ENCODE results near the gene WIPI1. TPM values are rescaled to one million over a fixed set of nuclear protein-coding genes. Genes with fewer than 3 reads are reported as not detected.

The WIPI1 gene
- total and polyA plus RNA-seq, 10 of the 15 experiments (the other 5 are each of a cell fraction or from before 2014, with no cell fraction given), result 6.5 to 44.5 (median 26.2) TPM

DNA sequence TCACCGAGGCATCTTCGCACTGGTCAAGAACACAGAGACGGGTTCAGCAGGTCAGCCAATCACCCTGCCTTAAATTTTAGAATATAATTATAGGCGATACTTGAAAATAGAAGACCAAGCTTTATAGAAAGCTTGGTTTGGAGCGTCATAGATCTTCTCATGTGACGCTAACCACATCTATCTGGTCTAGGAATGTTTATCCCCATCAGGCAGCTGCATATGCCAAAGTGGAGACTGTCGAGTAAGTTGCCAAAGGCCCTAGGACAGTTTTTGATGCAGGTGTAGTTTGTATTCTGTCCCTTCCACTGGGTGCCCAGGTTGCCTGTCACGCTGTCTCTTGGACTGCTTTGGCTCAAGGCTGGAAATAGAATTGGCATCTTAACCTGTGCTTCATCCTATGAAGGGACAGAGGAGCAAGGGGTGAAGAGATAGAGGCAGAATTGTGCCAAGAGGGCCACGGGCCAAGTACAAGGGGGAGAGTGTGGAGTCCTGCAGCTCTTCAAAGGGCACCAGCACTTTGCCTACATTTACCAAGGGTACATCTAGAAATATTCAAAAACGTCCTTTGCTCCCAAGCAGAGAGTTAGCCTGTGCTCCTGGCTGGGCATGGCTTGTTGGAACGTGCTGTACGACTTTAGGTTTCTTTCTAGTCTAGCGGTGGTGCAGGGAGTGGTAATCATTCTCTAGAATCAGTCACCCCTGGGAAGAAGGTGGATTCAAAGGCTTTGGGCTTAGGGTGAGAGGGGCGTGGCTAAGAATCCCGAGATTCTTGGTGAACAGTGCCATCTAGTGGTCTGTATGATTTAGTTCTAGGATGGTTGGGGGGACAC is 5.3 kb upstream of the WIPI1 start:
- Histone ChIP-seq H3K79me2 (ENCODE audit: control insufficient read depth, insufficient read depth, low read length) (no peaks in the 10 kb centered on the region), H3K4me2 (ENCODE audit: control insufficient read depth, insufficient read depth) (peak overlapping the region; percentile 36; the same call in 1 of the 2 replicates), H4K20me1 (ENCODE audit: control insufficient read depth, insufficient read depth) (no peaks in the 10 kb centered on the region), H3K9ac (ENCODE audit: control insufficient read depth, insufficient read depth, low read length) (no peak overlapping the region), H3K4me1 (ENCODE audit: control insufficient read depth, insufficient read depth, low read length) (peaks cover 37% of the 10 kb centered on the region), H3K27ac (ENCODE audit: control insufficient read depth, insufficient read depth) (peak overlapping the region; percentile 78), H3K36me3 (ENCODE audit: control insufficient read depth in 2 of 2, insufficient read depth in 2 of 2, low read length in 1 of 2) (no peaks in the 10 kb centered on the region), H2AFZ (ENCODE audit: control insufficient read depth, low read depth, low read length) (peak overlapping the region; percentile 73), H3K9me3 (replicated peaks; ENCODE audit: control insufficient read depth, insufficient read depth, low read length) (no peaks in the 10 kb centered on the region; the same call in 2 of the 3 replicates), H3K4me3 (no peak overlapping the region), H3K27me3 (replicated peaks in 1 of 2; ENCODE audit: control insufficient read depth in 2 of 2, insufficient read depth in 2 of 2, low read length in 1 of 2) (no peaks in the 10 kb centered on the region)
- no TSS peak for BruUV-seq (replicated peaks)
- intact Hi-C loops (cut with micrococcal nuclease; ENCODE audit: unreplicated experiment), result loop anchor here (1.0 to 10.0 kb wide), 8 partner anchors 26 to 498 kb away; no protein-coding TSS in a partner anchor
- POLR2A ChIA-PET, result interaction anchor here (0.6 to 1.7 kb wide), 5 partner anchors 9 to 214 kb away, joined by 3 to 8 read pairs (median 7); no protein-coding TSS in a partner anchor
- 50% methylated on average over 15 of the region's 15 CpGs for WGBS (ENCODE audit: insufficient coverage, insufficient replicate concordance, low lambda C conversion rate, missing lambda C conversion rate)
- in situ Hi-C loops (cut with MboI), result loop anchor here (10.0 kb wide), 1 partner anchor 498 kb away; no protein-coding TSS in a partner anchor
- SMC1A ChIA-PET (ENCODE audit: uncharacterized antibody, unreplicated experiment), result interaction anchor here (0.6 to 16.2 kb wide), 22 partner anchors 9 to 705 kb away, joined by 3 to 288 read pairs (median 4); partner anchors contain the start of gene AMZ2
- peak; percentile 61 for ATAC-seq
- RAD21 ChIA-PET (ENCODE audit: unreplicated experiment), result interaction anchor here (0.7 to 14.6 kb wide), 20 partner anchors 9 to 426 kb away, joined by 3 to 157 read pairs (median 6); partner anchors contain the start of genes AMZ2, ARSG and SLC16A6
- FAIRE-seq, result peak; percentile 85
- DNase-seq (ENCODE audit: low read depth, low spot score), result peak; percentile 82
- CTCF ChIA-PET, result interaction anchor here (0.6 to 10.9 kb wide), 29 partner anchors 10 to 498 kb away, joined by 3 to 222 read pairs (median 5); partner anchors contain the start of genes AMZ2 and ARSG
- TF ChIP-seq, protein P1, sequence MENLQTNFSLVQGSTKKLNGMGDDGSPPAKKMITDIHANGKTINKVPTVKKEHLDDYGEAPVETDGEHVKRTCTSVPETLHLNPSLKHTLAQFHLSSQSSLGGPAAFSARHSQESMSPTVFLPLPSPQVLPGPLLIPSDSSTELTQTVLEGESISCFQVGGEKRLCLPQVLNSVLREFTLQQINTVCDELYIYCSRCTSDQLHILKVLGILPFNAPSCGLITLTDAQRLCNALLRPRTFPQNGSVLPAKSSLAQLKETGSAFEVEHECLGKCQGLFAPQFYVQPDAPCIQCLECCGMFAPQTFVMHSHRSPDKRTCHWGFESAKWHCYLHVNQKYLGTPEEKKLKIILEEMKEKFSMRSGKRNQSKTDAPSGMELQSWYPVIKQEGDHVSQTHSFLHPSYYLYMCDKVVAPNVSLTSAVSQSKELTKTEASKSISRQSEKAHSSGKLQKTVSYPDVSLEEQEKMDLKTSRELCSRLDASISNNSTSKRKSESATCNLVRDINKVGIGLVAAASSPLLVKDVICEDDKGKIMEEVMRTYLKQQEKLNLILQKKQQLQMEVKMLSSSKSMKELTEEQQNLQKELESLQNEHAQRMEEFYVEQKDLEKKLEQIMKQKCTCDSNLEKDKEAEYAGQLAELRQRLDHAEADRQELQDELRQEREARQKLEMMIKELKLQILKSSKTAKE (IDR thresholded peaks at IDR 0.05; ENCODE audit: low read depth, poor library complexity, severe bottlenecking), result peak; percentile 46
- TF ChIP-seq SMC3 (IDR thresholded peaks at IDR 0.05; ENCODE audit: borderline replicate concordance, low read length) (peak; percentile 87), RAD21 (IDR thresholded peaks at IDR 0.05; ENCODE audit: insufficient read depth, low read depth, low read length) (peak; percentile 85), ESRRA (IDR thresholded peaks at IDR 0.05; ENCODE audit: low read length) (no peak), BHLHE40 (IDR thresholded peaks at IDR 0.05; ENCODE audit: borderline replicate concordance in 1 of 2, low read depth in 2 of 2, low read length in 1 of 2) (peak in 1 of 2 experiments; percentile 40; a peak in 1 of 4 replicates), BCL11A (IDR thresholded peaks at IDR 0.05; ENCODE audit: low read depth, low read length) (no peak), ZNF207 (IDR thresholded peaks at IDR 0.05; ENCODE audit: borderline replicate concordance) (0 out of 2 replicates have a peak, but pooled peaks have one; percentile 29), SUPT20H (IDR thresholded peaks at IDR 0.05; ENCODE audit: borderline replicate concordance, control insufficient read depth, low read depth, low read length) (no peak), SP1 (IDR thresholded peaks at IDR 0.05; ENCODE audit: low read depth, low read length) (peak; percentile 27)
- TF ChIP-seq, protein P2, sequence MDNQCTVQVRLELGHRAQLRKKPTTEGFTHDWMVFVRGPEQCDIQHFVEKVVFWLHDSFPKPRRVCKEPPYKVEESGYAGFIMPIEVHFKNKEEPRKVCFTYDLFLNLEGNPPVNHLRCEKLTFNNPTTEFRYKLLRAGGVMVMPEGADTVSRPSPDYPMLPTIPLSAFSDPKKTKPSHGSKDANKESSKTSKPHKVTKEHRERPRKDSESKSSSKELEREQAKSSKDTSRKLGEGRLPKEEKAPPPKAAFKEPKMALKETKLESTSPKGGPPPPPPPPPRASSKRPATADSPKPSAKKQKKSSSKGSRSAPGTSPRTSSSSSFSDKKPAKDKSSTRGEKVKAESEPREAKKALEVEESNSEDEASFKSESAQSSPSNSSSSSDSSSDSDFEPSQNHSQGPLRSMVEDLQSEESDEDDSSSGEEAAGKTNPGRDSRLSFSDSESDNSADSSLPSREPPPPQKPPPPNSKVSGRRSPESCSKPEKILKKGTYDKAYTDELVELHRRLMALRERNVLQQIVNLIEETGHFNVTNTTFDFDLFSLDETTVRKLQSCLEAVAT (IDR thresholded peaks at IDR 0.05), result peak; percentile 42; the same call in 1 of the 2 replicates
- TF ChIP-seq, protein P3, sequence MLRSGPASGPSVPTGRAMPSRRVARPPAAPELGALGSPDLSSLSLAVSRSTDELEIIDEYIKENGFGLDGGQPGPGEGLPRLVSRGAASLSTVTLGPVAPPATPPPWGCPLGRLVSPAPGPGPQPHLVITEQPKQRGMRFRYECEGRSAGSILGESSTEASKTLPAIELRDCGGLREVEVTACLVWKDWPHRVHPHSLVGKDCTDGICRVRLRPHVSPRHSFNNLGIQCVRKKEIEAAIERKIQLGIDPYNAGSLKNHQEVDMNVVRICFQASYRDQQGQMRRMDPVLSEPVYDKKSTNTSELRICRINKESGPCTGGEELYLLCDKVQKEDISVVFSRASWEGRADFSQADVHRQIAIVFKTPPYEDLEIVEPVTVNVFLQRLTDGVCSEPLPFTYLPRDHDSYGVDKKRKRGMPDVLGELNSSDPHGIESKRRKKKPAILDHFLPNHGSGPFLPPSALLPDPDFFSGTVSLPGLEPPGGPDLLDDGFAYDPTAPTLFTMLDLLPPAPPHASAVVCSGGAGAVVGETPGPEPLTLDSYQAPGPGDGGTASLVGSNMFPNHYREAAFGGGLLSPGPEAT (IDR thresholded peaks at IDR 0.05; ENCODE audit: low read depth), result no peak
- TF ChIP-seq, protein P4, sequence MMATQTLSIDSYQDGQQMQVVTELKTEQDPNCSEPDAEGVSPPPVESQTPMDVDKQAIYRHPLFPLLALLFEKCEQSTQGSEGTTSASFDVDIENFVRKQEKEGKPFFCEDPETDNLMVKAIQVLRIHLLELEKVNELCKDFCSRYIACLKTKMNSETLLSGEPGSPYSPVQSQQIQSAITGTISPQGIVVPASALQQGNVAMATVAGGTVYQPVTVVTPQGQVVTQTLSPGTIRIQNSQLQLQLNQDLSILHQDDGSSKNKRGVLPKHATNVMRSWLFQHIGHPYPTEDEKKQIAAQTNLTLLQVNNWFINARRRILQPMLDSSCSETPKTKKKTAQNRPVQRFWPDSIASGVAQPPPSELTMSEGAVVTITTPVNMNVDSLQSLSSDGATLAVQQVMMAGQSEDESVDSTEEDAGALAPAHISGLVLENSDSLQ (IDR thresholded peaks at IDR 0.05), result 0 out of 2 replicates have a peak, but pooled peaks have one; percentile 23
